Liver (tissue), 3 donors: ENCODE data around the gene COP1.

ENCODE experiments used
- EGR1 ChIP-seq, 2 donors: IDR thresholded peaks; 2 replicates each; pipeline ENCODE4 v1.6.1; 2016 to 2018; ENCODE audit warnings: antibody characterized with exemption in 2 of 2, low read depth in 2 of 2
- GABPA ChIP-seq, 2 donors: IDR thresholded peaks in 1 of 2; conservative IDR thresholded peaks in 1 of 2; 2 replicates each; pipeline ENCODE4 v1.6.1; 2016; ENCODE audit warnings: antibody characterized with exemption in 2 of 2, mild to moderate bottlenecking in 1 of 2, moderate library complexity in 1 of 2
- TAF1 ChIP-seq: conservative IDR thresholded peaks from 2 replicates; pipeline ENCODE4 v1.6.1; 2016; ENCODE audit warnings: antibody characterized with exemption, mild to moderate bottlenecking
- YY1 ChIP-seq: IDR thresholded peaks from 2 replicates; pipeline ENCODE4 v1.6.1; 2016; ENCODE audit warnings: antibody characterized with exemption, mild to moderate bottlenecking
- TF ChIP-seq, protein P1 (sequence below): fragments of 150-350 bp; IDR thresholded peaks from 2 replicates; pipeline ENCODE4 v1.5.1; 2017; ENCODE audit warnings: improper control_type of control experiment, low read depth, low read length; ENCODE audit not compliant: missing input control
- donor health status: healthy.
- donor health status: healthy.

DNA sequence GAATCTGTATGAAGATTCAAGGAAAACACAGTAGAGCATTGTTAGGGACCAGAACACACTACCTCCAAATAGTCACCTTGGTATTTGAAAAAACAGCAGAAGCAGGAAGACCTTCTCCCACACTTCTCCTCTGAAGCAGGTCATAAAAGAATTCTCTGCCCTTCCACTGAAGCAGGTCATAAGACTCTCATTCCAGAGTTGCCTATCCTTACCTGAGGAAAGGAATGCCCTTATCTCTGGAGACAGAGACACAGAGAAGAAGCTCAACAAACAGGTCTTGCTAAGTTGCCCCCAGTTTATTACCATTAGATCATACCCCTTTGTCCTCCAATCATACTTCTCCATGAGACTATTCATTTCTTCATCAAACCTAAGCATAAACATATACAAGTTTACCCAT, 237.9 kb downstream of the COP1 start:
- TF ChIP-seq TAF1 (no peak), GABPA (IDR thresholded peaks at IDR 0.05 in 1 of 2, conservative IDR thresholded peaks at IDR 0.05 in 1 of 2) (no peak), YY1 (no peak), EGR1 (IDR thresholded peaks at IDR 0.05; ENCODE audit: low read depth in 2 of 2) (no peak)
- TF ChIP-seq, protein P1, sequence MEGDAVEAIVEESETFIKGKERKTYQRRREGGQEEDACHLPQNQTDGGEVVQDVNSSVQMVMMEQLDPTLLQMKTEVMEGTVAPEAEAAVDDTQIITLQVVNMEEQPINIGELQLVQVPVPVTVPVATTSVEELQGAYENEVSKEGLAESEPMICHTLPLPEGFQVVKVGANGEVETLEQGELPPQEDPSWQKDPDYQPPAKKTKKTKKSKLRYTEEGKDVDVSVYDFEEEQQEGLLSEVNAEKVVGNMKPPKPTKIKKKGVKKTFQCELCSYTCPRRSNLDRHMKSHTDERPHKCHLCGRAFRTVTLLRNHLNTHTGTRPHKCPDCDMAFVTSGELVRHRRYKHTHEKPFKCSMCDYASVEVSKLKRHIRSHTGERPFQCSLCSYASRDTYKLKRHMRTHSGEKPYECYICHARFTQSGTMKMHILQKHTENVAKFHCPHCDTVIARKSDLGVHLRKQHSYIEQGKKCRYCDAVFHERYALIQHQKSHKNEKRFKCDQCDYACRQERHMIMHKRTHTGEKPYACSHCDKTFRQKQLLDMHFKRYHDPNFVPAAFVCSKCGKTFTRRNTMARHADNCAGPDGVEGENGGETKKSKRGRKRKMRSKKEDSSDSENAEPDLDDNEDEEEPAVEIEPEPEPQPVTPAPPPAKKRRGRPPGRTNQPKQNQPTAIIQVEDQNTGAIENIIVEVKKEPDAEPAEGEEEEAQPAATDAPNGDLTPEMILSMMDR: no peak
